Left ventricle myocardium inferior (tissue), 1 donor: ENCODE results near the gene SFTPA2. TPM values are rescaled to one million over a fixed set of nuclear protein-coding genes. Genes with fewer than 3 reads are reported as not detected.
"Not testable (repeated sequence)": the region's sequence is repeated elsewhere in the genome, so short reads cannot be mapped to it uniquely, and the experiment has no call there.

Experiments
- DNase-seq: peaks from one replicate; pipeline ENCODE4 v3.0.0-alpha.2; 2020
- H3K27ac ChIP-seq: fragments of 200-600 bp; replicated peaks from 2 replicates; pipeline ENCODE4 v1.8.0; 2021
- H3K27me3 ChIP-seq: fragments of 200-600 bp; 2 replicates; pipeline ENCODE4 v1.8.0; 2021; ENCODE audit warnings: low read depth
- H3K36me3 ChIP-seq: fragments of 200-600 bp; 2 replicates; pipeline ENCODE4 v1.8.0; 2021
- H3K4me1 ChIP-seq: fragments of 200-600 bp; 2 replicates; pipeline ENCODE4 v1.8.0; 2021
- H3K4me3 ChIP-seq: fragments of 200-600 bp; 2 replicates; pipeline ENCODE4 v1.8.0; 2021; ENCODE audit warnings: mild to moderate bottlenecking, moderate library complexity
- H3K9me3 ChIP-seq: fragments of 200-600 bp; replicated peaks from 2 replicates; pipeline ENCODE4 v1.8.0; 2021
- CTCF ChIP-seq: fragments of 200-600 bp; IDR thresholded peaks from 2 replicates; pipeline ENCODE4 v1.8.0; 2021; ENCODE audit warnings: antibody characterized with exemption, mild to moderate bottlenecking, borderline replicate concordance
- intact Hi-C: fragments of 100-400 bp; cut with micrococcal nuclease; formaldehyde crosslinking; loops from one replicate; pipeline ENCODE4 v1.11.0; 2022
- total RNA-seq: library from RNA; stranded (reverse); fragmentation: NEBNext Ultra II Directional; extraction: Animal tissue kit (Norgen Biotek cat#: 25700); gene quantifications from one replicate; pipeline ENCODE4 v1.2.1, GENCODE V29; 2021
- donor health status: DM: no; HTN: yes; CAD: no; lungs with severe emphysema.

SFTPA2 gene
- total RNA-seq, 1 donor from 2014 or later = not detected

GRCh38 chr10:79585870-79586527 is 25.8 kb upstream of the SFTPA2 start:
- no peaks in the 10 kb centered on the region for H3K4me1 ChIP-seq
- intact Hi-C loops = no loop called here
- H3K27ac ChIP-seq = no peak overlapping the region
- H3K36me3 ChIP-seq = no peaks in the 10 kb centered on the region
- DNase-seq = no peak
- TF ChIP-seq CTCF = no peak
- no peaks in the 10 kb centered on the region for H3K9me3 ChIP-seq
- no peak overlapping the region for H3K4me3 ChIP-seq
- peaks cover 7% of the 10 kb centered on the region for H3K27me3 ChIP-seq

GRCh38 chr10:79583488-79584024 is 23.3 kb upstream of the SFTPA2 start:
- H3K36me3 ChIP-seq = no peaks in the 10 kb centered on the region
- no peak overlapping the region for H3K4me3 ChIP-seq
- intact Hi-C loops = no loop called here
- peaks cover 7% of the 10 kb centered on the region for H3K27me3 ChIP-seq
- no peaks in the 10 kb centered on the region for H3K4me1 ChIP-seq
- H3K9me3 ChIP-seq = no peaks in the 10 kb centered on the region
- no peak for TF ChIP-seq CTCF
- DNase-seq = no peak
- no peak overlapping the region for H3K27ac ChIP-seq

DNA sequence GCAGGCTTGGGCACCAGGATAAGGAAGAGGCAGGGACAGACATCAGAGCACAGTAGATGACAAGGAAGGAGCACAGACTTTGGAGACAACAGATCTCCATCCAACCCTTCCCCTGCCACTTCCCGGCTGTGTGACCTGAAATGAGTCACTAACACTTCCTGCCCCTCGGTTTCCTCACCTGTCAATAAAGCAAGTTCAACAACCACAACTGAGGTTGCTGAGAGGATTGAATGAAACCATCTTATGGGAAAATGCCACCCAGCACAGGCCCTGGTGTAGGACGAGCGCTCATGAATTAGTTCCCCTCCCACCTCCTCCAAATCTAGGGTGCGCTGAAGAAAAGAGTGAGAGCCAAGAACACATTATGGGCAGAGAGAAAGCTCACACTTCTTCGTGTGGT is 22.7 kb upstream of the SFTPA2 start:
- intact Hi-C loops, H3K9me3 ChIP-seq, H3K4me1 ChIP-seq, H3K27ac ChIP-seq, H3K4me3 ChIP-seq, DNase-seq, H3K27me3 ChIP-seq, H3K36me3 ChIP-seq: not testable (repeated sequence)

DNA sequence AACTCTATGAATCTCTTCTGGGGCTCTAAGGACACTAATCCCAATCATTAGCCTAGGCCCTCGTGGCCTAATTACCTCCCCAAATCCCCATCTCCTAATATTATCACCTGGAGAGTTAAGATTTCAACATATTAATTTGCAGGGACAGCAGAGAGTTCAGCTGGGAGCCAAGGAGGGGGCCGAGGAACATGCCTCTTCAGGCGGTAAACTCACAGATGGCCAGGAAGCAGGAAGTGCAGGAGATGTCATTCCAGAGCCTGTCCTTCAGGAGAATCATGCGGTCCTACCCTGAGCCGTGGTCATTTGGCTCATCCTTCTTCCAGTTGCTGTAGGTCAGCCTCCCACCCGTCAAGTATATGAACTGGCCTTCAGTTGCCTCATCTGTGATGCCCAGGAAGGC is 21.9 kb upstream of the SFTPA2 start:
- Histone ChIP-seq H3K4me1 (no peaks in the 10 kb centered on the region), H3K27ac (no peak overlapping the region), H3K36me3 (no peaks in the 10 kb centered on the region), H3K4me3 (no peak overlapping the region), H3K9me3 (no peaks in the 10 kb centered on the region), H3K27me3 (peaks cover 8% of the 10 kb centered on the region)
- TF ChIP-seq CTCF = no peak
- intact Hi-C loops = no loop called here
- DNase-seq = no peak

- no peak overlapping the region for H3K27ac ChIP-seq
- no peak overlapping the region for H3K4me3 ChIP-seq
- intact Hi-C loops = no loop called here
- no peaks in the 10 kb centered on the region for H3K9me3 ChIP-seq
- H3K4me1 ChIP-seq = no peaks in the 10 kb centered on the region
- peaks cover 14% of the 10 kb centered on the region for H3K27me3 ChIP-seq
- no peaks in the 10 kb centered on the region for H3K36me3 ChIP-seq
- TF ChIP-seq CTCF = no peak
- DNase-seq = no peak
Measured at GRCh38 chr10:79581044-79581443, 20.8 kb upstream of the SFTPA2 start.

DNA sequence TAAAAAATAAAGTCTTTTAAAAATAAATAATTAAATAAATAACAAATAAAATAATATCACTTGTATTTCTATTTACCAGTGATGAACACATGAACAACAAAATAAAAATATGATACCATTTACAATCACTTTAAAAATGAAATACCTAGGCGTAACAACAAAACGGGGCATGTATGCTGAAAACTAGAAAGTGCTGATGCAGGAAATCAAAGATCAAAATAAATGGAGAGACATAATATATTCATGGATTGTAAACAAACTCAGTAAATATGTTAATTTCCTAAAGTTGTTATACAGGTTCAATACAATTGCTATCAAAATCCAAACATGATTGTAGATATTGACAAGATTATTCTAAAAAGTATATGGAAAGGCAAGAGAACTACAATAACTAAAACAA is 19.2 kb upstream of the SFTPA2 start:
- no peak overlapping the region for H3K4me3 ChIP-seq
- peaks cover 16% of the 10 kb centered on the region for H3K9me3 ChIP-seq
- H3K27ac ChIP-seq = no peak overlapping the region
- H3K4me1 ChIP-seq = no peaks in the 10 kb centered on the region
- no peaks in the 10 kb centered on the region for H3K36me3 ChIP-seq
- intact Hi-C loops = no loop called here
- DNase-seq = no peak
- H3K27me3 ChIP-seq = peaks cover 13% of the 10 kb centered on the region
- TF ChIP-seq CTCF = no peak

DNA sequence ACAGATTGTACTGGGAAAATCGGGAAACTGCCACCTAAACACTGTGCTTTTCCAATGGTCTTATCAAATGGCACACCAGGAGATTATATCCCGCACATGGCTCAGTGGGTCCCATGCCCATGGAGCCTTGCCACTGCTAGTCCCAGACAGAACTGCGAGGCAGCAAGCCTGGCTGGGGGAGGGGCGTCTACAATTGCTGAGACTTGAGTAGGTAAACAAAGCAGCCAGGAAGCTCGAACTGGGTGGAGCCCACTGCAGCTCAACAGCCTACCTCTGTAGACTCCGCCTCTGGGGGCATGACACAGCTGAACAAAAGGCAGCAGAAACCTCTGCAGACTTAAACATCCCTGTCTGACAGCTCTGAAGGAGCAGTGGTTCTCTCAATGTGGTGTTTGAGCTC is 10.4 kb upstream of the SFTPA2 start:
- DNase-seq, H3K36me3 ChIP-seq, intact Hi-C loops, H3K4me1 ChIP-seq, H3K4me3 ChIP-seq, H3K27ac ChIP-seq: not testable (repeated sequence)
- Histone ChIP-seq H3K27me3 (peaks cover 56% of the 10 kb centered on the region), H3K9me3 (peaks cover 37% of the 10 kb centered on the region)
